Activated CD4-positive, alpha-beta memory T cell treated with anti-CD3 and anti-CD28 coated beads for 36 hours (primary cell): ENCODE data around the gene ALDH3A2. TPM values are rescaled to one million over a fixed set of nuclear protein-coding genes. Genes with fewer than 3 reads are reported as not detected.
"Not testable (repeated sequence)": the region's sequence is repeated elsewhere in the genome, so short reads cannot be mapped to it uniquely, and the experiment has no call there.

ENCODE experiments used
- CTCF ChIA-PET: fragments of 350-600 bp; sonication (Branson Sonifier 250); formaldehyde crosslinking; loops from one replicate; lab custom pipeline; 2021; ENCODE audit warnings: antibody characterized with exemption, inconsistent platforms; lab: Charles Lee
- POLR2A ChIA-PET: fragments of 350-600 bp; sonication (Branson Sonifier 250); formaldehyde crosslinking; loops from one replicate; lab custom pipeline; 2021; ENCODE audit warnings: antibody characterized with exemption; lab: Charles Lee
- DNase-seq: peaks from one replicate; pipeline ENCODE4 v3.0.0-alpha.2; 2020
- H3K27ac Mint-ChIP-seq: one replicate; pipeline ENCODE4 v1.8.0; 2021; ENCODE audit warnings: mixed read lengths
- H3K27me3 Mint-ChIP-seq: one replicate; pipeline ENCODE4 v1.8.0; 2021; ENCODE audit warnings: mixed read lengths
- H3K36me3 Mint-ChIP-seq: one replicate; pipeline ENCODE4 v1.8.0; 2021; ENCODE audit warnings: mixed read lengths
- H3K4me1 Mint-ChIP-seq: one replicate; pipeline ENCODE4 v1.8.0; 2021; ENCODE audit warnings: low read depth, mixed read lengths
- H3K4me3 Mint-ChIP-seq: one replicate; pipeline ENCODE4 v1.8.0; 2021; ENCODE audit warnings: mild to moderate bottlenecking, mixed read lengths
- H3K9me3 Mint-ChIP-seq: one replicate; pipeline ENCODE4 v1.8.0; 2021; ENCODE audit warnings: mixed read lengths
- intact Hi-C: fragments of 100-400 bp; cut with micrococcal nuclease; formaldehyde crosslinking; loops from one replicate; pipeline ENCODE4 v1.15.1; 2023
- total RNA-seq, 2 experiments: library from RNA; stranded (reverse); gene quantifications; one replicate each; pipeline ENCODE4 v1.2.3, GENCODE V29; 2021

Gene ALDH3A2
- total RNA-seq, 2 experiments from 2014 or later, result 27.3 to 35.7 TPM

DNA sequence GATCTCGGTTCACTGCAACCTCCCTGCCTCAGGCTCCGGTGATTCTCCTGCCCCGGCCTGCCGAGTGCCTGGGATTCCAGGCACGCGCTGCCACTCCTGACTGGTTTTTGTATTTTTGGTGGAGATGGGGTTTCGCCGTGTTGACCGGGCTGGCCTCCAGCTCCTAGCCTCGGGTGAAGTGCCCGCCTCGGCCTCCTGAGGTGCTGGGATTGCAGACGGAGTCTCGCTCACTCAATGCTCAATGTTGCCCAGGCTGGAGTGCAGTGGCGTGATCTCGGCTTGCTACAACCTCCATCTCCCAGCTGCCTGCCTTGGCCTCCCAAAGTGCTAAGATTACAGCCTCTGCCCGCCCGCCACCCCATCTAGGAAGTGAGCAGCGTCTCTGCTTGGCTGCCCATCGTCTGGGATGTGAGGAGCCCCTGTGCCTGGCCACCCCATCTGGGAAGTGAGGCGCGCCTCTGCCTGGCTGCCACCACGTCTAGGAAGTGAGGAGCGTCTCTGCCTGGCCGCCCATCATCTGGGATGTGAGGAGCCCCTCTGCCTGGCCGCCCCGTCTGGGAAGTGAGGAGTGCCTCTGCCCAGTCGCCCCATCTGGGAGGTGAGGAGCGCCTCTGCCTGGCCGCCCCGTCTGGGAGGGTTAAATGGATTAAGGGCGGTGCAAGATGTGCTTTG, 36.5 kb downstream of the ALDH3A2 start:
- H3K27ac Mint-ChIP-seq, intact Hi-C loops, H3K4me1 Mint-ChIP-seq, POLR2A ChIA-PET, H3K27me3 Mint-ChIP-seq, H3K4me3 Mint-ChIP-seq, H3K9me3 Mint-ChIP-seq, DNase-seq, H3K36me3 Mint-ChIP-seq, CTCF ChIA-PET: not testable (repeated sequence)

DNA sequence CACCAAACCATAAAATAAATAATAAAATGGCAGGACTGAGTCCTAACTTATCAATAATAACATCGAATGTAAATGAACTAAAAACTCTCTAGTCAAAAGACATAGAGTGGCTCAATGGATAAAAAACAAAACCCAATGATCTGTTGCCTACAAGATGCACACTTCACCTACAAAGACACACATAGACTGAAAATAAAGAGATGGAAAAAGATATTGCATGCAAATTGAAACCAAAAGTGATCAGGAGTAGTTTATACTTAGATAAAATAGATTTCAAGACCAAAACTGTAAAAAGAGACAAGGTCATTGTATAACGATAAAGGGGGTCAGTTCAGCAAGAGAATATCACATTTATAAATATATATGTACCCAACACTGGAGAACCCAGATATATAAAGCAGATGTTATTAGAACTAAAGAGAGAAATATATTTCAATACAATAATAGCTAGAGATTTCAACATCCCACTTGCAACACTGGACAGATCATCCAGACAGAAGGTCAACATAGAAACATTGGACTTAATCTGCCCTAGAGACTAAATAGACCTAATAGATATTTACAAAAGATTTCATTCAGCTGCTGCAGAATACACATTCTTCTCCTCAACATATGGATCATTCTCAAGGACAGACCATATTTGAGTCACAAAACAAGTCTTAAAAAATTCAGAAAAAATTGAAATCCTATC, 38.0 kb downstream of the ALDH3A2 start:
- Mint-ChIP-seq H3K27me3 (no peaks in the 10 kb centered on the region), H3K4me1 (no peaks in the 10 kb centered on the region), H3K9me3 (no peaks in the 10 kb centered on the region), H3K4me3 (no peak overlapping the region), H3K36me3 (peaks cover 2% of the 10 kb centered on the region), H3K27ac (no peak overlapping the region)
- DNase-seq, result no peak
- intact Hi-C loops, result no loop called here
- CTCF ChIA-PET, result no interaction called here
- POLR2A ChIA-PET, result no interaction called here

DNA sequence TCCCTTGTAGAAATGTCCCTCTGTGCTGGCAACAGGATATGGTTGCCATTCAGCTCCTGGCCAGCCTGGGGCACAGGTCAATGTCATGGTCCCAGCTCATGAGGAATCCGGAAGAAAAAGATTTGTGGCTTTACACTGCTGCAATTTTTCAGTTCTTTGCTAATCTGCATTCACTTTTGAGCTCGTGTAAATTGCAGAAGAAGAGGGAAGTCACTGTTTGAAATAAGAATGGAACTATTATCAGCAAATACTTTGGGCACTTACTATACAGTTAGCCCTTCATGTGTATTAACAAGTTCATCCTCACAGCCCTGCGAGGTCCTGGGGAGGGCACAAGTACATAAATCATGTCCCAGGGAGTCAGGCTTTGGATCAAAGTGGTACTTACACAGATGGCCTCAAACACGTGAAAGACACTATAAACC, 53.7 kb downstream of the ALDH3A2 start:
- no peaks in the 10 kb centered on the region for H3K9me3 Mint-ChIP-seq
- H3K4me1 Mint-ChIP-seq, result no peaks in the 10 kb centered on the region
- intact Hi-C loops, result no loop called here
- H3K27me3 Mint-ChIP-seq, result no peaks in the 10 kb centered on the region
- POLR2A ChIA-PET, result no interaction called here
- H3K27ac Mint-ChIP-seq, result no peak overlapping the region
- CTCF ChIA-PET, result interaction anchor here (1.1 to 1.5 kb wide), 2 partner anchors 60 to 339 kb away, joined by 3 to 5 read pairs; partner anchors contain the start of gene B9D1
- DNase-seq, result no peak
- no peaks in the 10 kb centered on the region for H3K36me3 Mint-ChIP-seq
- H3K4me3 Mint-ChIP-seq, result no peak overlapping the region

DNA sequence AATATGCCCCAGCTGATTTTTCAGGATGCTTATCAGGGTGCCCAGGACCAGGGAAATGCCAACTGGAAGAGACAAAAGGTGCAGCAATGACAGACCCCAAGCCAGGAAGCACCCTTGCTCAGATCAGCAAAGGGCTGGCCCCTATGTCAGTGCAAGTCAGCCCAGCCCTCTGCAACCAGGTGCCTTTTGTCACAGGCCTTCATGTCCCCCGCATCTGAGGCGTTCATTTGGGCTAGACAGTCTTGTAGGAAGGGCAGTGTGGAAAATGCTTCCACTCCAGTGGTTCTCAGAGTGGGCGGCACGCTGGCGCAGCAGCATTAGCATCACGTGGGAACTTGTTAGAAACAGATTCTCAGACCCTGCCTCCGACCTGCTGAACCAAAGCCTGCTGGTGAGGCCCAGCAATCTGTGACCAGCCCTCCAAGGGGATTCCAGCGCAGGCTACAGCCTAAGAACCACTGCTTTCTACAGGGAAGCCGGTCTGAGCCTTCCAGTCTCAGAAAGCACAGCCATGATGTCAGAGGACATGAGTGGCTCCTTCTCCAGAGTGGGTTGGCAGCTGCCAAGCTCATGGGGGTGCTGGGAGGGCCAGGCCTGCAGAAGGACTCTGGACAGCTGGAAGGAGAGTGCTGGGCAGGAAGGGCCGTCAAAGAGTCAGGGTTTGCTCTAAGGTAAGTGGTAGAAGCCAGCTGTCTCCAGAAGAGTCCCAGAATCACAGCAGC, 54.7 kb downstream of the ALDH3A2 start:
- H3K27me3 Mint-ChIP-seq, result no peaks in the 10 kb centered on the region
- intact Hi-C loops, result no loop called here
- H3K4me1 Mint-ChIP-seq, result no peaks in the 10 kb centered on the region
- no peaks in the 10 kb centered on the region for H3K9me3 Mint-ChIP-seq
- POLR2A ChIA-PET, result no interaction called here
- H3K27ac Mint-ChIP-seq, result no peak overlapping the region
- H3K4me3 Mint-ChIP-seq, result no peak overlapping the region
- DNase-seq, result no peak
- CTCF ChIA-PET, result interaction anchor here (0.6 kb wide), 1 partner anchor 7 kb away, joined by 3 read pairs; no protein-coding TSS in a partner anchor
- H3K36me3 Mint-ChIP-seq, result no peaks in the 10 kb centered on the region

DNA sequence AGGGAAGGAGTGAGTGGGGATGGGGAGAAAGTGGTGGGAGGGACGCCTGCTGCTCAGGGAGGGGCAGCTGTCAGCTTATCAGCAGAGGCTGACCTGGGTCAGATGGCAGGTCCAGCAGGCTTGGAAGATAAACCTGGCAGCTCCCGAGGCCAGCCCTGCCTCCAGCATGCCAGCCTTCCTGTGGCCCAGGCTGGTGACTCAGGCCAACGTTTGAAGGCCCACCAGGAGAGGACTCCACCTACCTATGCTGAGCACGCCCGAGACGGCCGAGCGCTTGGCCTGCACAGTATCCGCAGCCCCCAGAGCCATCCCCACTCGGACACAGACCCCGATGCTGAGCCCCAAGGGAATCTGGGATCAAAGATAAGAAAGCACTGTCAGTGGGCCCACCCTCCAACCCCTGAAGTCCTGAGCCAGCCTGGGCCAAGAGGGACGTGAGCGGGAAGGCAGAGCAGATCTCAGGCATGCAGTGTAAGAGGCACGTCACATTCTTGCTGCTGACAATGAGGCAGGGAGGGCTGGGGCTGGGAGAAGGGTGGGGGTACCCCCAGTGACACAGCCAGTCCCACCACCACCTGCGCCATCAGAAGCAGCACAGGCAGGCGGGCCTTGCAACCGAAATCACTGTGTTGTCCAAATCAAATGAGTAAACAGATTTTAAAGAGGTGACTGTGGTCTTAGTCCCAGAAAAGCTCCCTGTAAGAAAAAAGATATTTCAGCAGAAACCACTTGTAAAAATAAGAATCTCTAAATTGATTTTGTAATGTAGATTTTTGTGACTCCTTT, 55.5 kb downstream of the ALDH3A2 start:
- H3K9me3 Mint-ChIP-seq, result no peaks in the 10 kb centered on the region
- POLR2A ChIA-PET, result no interaction called here
- no peaks in the 10 kb centered on the region for H3K27me3 Mint-ChIP-seq
- no peak overlapping the region for H3K4me3 Mint-ChIP-seq
- no peaks in the 10 kb centered on the region for H3K4me1 Mint-ChIP-seq
- no peaks in the 10 kb centered on the region for H3K36me3 Mint-ChIP-seq
- H3K27ac Mint-ChIP-seq, result no peak overlapping the region
- intact Hi-C loops, result no loop called here
- no peak for DNase-seq
- CTCF ChIA-PET, result no interaction called here

DNA sequence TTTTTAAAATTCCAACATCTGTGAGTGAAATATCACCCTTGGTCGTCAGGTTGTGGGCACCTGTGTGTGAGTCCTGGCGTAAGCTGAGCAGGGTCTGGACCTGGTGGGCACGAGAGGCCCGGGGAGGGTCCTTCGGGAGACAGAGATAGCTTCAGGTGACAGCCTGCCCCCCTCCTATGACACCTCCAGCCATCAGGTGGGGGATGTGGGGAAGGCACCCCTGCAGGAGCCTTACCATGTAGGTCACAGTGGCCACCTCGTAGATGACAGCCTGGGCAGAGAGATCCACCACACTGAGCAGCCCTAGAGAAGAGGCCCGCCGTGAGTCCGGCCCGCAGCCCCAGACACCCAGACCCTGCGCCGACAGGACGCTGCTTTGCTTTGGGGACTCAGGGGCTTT, 56.6 kb downstream of the ALDH3A2 start:
- no peaks in the 10 kb centered on the region for H3K36me3 Mint-ChIP-seq
- DNase-seq, result no peak
- H3K27me3 Mint-ChIP-seq, result no peaks in the 10 kb centered on the region
- H3K27ac Mint-ChIP-seq, result no peak overlapping the region
- intact Hi-C loops, result no loop called here
- no peaks in the 10 kb centered on the region for H3K4me1 Mint-ChIP-seq
- CTCF ChIA-PET, result no interaction called here
- POLR2A ChIA-PET, result no interaction called here
- no peak overlapping the region for H3K4me3 Mint-ChIP-seq
- no peaks in the 10 kb centered on the region for H3K9me3 Mint-ChIP-seq

DNA sequence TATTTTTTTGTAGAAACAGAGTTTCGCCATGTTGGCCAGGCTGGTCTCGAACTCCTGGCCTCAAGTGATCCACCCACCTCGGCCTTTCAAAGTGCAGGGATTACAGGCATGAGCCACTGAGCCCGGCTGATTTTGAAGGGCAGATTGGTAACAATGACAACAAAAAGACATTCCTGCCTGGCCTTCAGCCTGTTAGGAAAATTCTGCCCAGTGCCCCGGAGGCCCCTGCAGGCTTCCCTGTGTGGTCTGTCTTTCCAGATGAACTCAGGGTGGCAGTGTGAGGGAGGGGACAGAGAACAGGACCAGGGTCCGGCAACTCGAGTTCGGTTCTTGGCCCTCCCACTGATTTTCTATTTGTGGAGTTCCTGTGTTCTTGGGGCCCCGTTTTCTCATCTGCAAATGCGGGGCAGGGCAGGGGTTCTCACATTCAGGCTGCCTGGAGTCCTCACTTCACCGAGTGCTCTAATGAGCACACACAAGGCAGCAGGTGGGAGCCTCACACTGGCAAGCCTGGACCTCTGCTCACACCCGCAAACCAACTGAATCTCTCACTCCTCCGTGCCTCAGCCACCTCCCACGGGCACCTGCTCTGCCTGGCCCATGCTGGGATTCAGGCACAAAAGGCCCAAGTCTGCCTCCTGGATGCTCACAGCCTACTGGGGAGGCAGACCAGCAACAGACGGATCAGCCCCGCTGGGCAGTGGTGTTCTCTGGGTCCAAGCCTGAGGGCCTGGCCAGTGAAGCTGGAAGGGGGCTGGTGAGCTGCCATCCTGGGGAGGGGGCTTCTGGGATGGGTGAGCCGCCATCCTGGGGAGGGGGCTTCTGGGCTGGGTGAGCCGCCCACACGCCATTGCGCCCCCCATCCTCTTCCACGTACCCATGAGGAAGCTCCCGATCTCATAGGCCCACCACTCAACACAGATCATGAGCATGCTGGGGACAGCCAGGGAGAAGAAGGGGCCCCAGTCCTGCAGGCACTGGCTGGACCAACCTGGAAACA, 57.5 kb downstream of the ALDH3A2 start:
- Mint-ChIP-seq H3K4me3 (no peak overlapping the region), H3K4me1 (no peaks in the 10 kb centered on the region), H3K9me3 (no peaks in the 10 kb centered on the region), H3K27ac (no peak overlapping the region), H3K36me3 (no peaks in the 10 kb centered on the region), H3K27me3 (no peaks in the 10 kb centered on the region)
- intact Hi-C loops, result no loop called here
- ChIA-PET CTCF (interaction anchor here (1.6 kb wide), 1 partner anchor 39 kb away, joined by 4 read pairs; no protein-coding TSS in a partner anchor), POLR2A (no interaction called here)
- DNase-seq, result no peak

DNA sequence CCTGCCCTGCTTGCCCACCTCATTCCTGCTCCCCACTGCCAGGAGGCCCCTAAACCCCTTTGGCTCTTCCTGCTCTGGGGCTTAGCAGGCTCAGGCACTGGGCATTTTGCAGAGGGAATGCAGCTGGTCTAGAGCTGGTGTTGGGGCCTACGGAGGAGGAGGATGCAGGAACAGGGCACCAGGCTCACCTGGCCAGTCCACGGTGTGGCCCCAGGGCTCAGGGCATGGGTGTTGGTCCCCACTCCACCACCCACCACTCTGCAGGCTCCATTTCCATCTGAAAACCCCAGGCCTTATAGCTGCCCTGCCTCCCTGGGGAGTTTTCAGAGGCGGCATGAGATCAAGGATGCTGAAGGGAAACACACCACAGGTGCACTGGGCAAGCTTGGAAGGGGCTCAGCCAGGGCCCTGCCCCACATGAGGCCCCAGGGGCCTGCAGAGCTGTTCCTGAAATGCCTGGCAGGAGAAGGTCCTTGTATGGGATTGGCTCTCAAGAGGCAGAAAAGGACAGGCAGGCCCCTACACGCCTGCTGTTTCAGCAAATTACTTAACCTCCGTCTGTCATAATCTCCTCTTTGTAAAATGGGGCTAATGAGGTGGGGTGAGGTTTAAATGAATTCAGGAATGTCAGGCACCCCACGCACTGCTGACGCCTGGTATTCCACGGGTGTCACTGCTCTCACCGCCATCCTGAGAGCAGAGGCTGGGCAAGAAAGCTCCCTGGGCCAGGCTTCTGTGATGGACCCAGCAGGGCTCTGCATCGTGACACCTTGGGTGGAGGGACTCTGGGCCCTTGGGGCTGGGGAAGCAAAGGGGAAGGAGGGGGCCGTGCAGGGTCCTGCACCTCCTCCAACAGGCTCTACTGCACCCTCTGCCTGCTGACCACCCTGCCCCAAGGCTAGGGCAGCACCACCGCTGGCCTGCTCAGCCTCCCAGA, 58.5 kb downstream of the ALDH3A2 start:
- ChIA-PET POLR2A (no interaction called here), CTCF (interaction anchor here (1.6 kb wide), 1 partner anchor 38 kb away, joined by 4 read pairs; no protein-coding TSS in a partner anchor)
- no peak for DNase-seq
- no peaks in the 10 kb centered on the region for H3K27me3 Mint-ChIP-seq
- H3K4me1 Mint-ChIP-seq, result no peaks in the 10 kb centered on the region
- H3K9me3 Mint-ChIP-seq, result no peaks in the 10 kb centered on the region
- intact Hi-C loops, result no loop called here
- no peak overlapping the region for H3K4me3 Mint-ChIP-seq
- H3K27ac Mint-ChIP-seq, result no peak overlapping the region
- no peaks in the 10 kb centered on the region for H3K36me3 Mint-ChIP-seq

DNA sequence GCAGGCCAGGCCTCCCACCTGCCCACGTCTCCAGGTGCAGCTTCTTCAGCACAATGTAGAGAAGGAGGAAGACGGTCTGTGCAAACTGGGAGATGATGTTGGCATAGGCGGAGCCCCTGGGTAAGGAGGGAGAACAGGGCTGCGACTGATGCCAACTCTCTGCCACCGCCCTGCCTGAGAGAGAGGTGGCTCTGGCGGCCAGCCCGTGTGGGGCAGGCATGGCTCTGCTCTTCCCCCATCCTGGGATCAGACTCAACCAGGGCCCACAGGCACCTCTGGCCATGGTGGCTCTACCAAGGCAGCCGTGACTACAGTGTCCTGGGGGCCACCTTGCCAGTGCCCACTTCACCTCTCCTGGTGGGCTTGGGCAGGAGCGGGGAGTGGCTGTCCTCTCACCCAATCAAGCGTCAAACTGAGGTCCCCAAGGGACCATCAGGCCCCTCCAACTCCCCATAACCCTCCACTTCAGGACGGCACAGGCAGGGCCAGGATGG, 59.2 kb downstream of the ALDH3A2 start:
- POLR2A ChIA-PET, result no interaction called here
- no peaks in the 10 kb centered on the region for H3K4me1 Mint-ChIP-seq
- CTCF ChIA-PET, result interaction anchor here (1.6 kb wide), 1 partner anchor 37 kb away, joined by 4 read pairs; no protein-coding TSS in a partner anchor
- H3K27me3 Mint-ChIP-seq, result no peaks in the 10 kb centered on the region
- intact Hi-C loops, result no loop called here
- no peak overlapping the region for H3K27ac Mint-ChIP-seq
- H3K9me3 Mint-ChIP-seq, result no peaks in the 10 kb centered on the region
- no peak for DNase-seq
- no peak overlapping the region for H3K4me3 Mint-ChIP-seq
- no peaks in the 10 kb centered on the region for H3K36me3 Mint-ChIP-seq

DNA sequence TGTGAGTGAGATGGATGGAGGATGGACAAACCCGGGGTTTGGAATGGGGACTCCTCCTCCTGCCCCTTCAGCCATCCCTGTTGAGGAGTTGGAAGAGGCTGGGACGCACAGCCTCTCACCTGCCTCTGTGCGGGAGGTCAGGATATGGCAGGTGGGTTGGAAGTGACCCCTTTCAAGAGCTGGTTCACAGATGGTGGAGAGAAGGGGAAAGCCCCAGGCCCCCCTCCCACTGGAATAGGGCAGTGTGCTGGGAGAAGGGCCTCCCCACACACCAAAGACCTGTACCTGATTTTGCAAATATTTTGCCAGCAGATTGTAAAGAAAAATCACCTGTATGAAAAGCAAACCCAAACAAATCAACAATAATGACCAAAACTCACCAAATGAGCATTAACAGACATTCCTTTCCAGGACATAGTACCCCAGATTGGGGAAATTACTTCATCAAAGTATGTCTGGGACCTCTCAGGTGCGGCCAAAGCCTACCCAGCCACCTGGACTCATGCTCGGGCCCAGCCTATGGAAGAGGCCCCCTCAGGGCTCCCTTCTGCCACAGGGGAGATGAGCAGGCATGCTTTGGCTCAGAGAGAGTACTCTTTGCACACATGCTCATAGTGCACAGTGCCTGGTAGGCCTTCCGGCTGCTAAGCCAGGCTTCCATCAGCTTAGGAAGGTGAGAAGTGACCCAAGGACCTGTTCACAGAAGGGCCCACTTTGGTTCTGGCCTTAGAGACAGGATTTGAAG, 60.1 kb downstream of the ALDH3A2 start:
- Mint-ChIP-seq H3K36me3 (no peaks in the 10 kb centered on the region), H3K27me3 (no peaks in the 10 kb centered on the region), H3K4me3 (no peak overlapping the region), H3K9me3 (no peaks in the 10 kb centered on the region), H3K4me1 (no peaks in the 10 kb centered on the region), H3K27ac (no peak overlapping the region)
- intact Hi-C loops, result no loop called here
- CTCF ChIA-PET, result no interaction called here
- POLR2A ChIA-PET, result no interaction called here
- no peak for DNase-seq
